PFSK-1 (cell line): ENCODE data around the gene TCP11L1.

Experiments used
- POLR2AphosphoS5 ChIP-seq: IDR thresholded peaks from 2 replicates; pipeline ENCODE4 v1.6.1; 2012; ENCODE audit warnings: low read depth, mild to moderate bottlenecking, control low read depth, low read length, moderate library complexity
- SIN3A ChIP-seq: IDR thresholded peaks from 2 replicates; pipeline ENCODE4 v1.6.1; 2012; ENCODE audit warnings: mild to moderate bottlenecking, low read length, moderate library complexity, borderline replicate concordance; ENCODE audit not compliant: insufficient read depth
- TAF1 ChIP-seq: IDR thresholded peaks from 2 replicates; pipeline ENCODE4 v1.6.1; 2012; ENCODE audit warnings: low read length, control low read depth, borderline replicate concordance; ENCODE audit not compliant: insufficient read depth
- TF ChIP-seq, protein P1 (sequence below), 2 experiments: IDR thresholded peaks; 2 replicates each; pipeline versions ENCODE4 v1.6.1 to v1.8.0; 2011 to 2012; ENCODE audit warnings: low read depth in 2 of 2, low read length in 2 of 2, control low read depth in 1 of 2, inconsistent platforms in 1 of 2, mild to moderate bottlenecking in 1 of 2, moderate library complexity in 1 of 2; ENCODE audit not compliant: insufficient read depth in 1 of 2

DNA sequence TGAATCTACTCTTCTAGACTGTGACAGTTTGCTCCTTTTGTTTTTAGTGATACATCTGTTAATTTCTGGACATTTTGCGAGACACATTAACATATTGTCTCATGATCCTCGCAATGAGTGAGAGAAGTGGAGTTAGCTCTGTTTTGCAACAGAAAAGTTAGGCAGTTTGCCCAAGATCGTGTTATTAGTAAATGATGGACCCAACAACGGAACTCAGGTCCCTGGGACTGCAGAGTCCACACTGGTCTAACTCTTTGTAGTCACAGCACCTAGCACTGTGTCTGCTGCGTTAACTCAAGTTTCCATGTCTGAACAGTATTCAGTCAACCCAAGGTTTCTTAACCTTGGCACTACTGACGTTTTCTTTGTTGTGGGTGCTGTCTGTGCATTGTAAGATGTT is 20.5 kb upstream of the TCP11L1 start:
- no peak for TF ChIP-seq POLR2AphosphoS5
- no peak for TF ChIP-seq SIN3A
- TF ChIP-seq, protein P1, sequence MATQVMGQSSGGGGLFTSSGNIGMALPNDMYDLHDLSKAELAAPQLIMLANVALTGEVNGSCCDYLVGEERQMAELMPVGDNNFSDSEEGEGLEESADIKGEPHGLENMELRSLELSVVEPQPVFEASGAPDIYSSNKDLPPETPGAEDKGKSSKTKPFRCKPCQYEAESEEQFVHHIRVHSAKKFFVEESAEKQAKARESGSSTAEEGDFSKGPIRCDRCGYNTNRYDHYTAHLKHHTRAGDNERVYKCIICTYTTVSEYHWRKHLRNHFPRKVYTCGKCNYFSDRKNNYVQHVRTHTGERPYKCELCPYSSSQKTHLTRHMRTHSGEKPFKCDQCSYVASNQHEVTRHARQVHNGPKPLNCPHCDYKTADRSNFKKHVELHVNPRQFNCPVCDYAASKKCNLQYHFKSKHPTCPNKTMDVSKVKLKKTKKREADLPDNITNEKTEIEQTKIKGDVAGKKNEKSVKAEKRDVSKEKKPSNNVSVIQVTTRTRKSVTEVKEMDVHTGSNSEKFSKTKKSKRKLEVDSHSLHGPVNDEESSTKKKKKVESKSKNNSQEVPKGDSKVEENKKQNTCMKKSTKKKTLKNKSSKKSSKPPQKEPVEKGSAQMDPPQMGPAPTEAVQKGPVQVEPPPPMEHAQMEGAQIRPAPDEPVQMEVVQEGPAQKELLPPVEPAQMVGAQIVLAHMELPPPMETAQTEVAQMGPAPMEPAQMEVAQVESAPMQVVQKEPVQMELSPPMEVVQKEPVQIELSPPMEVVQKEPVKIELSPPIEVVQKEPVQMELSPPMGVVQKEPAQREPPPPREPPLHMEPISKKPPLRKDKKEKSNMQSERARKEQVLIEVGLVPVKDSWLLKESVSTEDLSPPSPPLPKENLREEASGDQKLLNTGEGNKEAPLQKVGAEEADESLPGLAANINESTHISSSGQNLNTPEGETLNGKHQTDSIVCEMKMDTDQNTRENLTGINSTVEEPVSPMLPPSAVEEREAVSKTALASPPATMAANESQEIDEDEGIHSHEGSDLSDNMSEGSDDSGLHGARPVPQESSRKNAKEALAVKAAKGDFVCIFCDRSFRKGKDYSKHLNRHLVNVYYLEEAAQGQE (IDR thresholded peaks at IDR 0.05; ENCODE audit: insufficient read depth in 1 of 2, low read depth in 2 of 2, low read length in 2 of 2) = no peak
- no peak for TF ChIP-seq TAF1
